GM18868 (cell line): ENCODE measurements around the gene MRPS34.

Source experiments
- ATAC-seq: cut with Tn5 transposase; IDR thresholded peaks from one replicate; pipeline ENCODE4 v1.9.1; 2021; ENCODE audit warnings: mild to moderate bottlenecking, moderate library complexity; ENCODE audit not compliant: unreplicated experiment

MRPS34 gene

GRCh38 chr16:1782408-1783264 lies 9.7 kb upstream of the MRPS34 start, which contains the start of the genes NUBP2 and SPSB3:
Gene NUBP2, plus strand, starts transcription at chr16:1782960. Its CDS starts 61 bp downstream, at chr16:1783021.
Gene SPSB3, minus strand, starts transcription at chr16:1782571. Its CDS starts 1,088 bp downstream, at chr16:1781483.
- ATAC-seq: peak; percentile 84

- ATAC-seq: peak; percentile 4
These were observed 8.9 kb upstream of the MRPS34 start for GRCh38 chr16:1781758-1782407.

- no peak for ATAC-seq
These were observed 8.3 kb upstream of the MRPS34 start for GRCh38 chr16:1781254-1781653.

GRCh38 chr16:1780677-1781072 lies 7.7 kb upstream of the MRPS34 start:
- no peak for ATAC-seq

GRCh38 chr16:1779741-1780676 lies 7.1 kb upstream of the MRPS34 start:
- no peak for ATAC-seq

GRCh38 chr16:1779234-1779701 lies 6.3 kb upstream of the MRPS34 start:
- no peak for ATAC-seq

- no peak for ATAC-seq
These were observed 5.6 kb upstream of the MRPS34 start for GRCh38 chr16:1778200-1779179.

- no peak for ATAC-seq
These were observed 4.7 kb upstream of the MRPS34 start for GRCh38 chr16:1777375-1778199.

- no peak for ATAC-seq
These were observed 4.0 kb upstream of the MRPS34 start for GRCh38 chr16:1776991-1777374.

- no peak for ATAC-seq
These were observed 3.7 kb upstream of the MRPS34 start for GRCh38 chr16:1776672-1776955.

- no peak for ATAC-seq
These were observed 3.1 kb upstream of the MRPS34 start for GRCh38 chr16:1775846-1776671.

- no peak for ATAC-seq
These were observed 2.3 kb upstream of the MRPS34 start for GRCh38 chr16:1775006-1775845.

GRCh38 chr16:1774448-1774780 lies 1.5 kb upstream of the MRPS34 start:
- no peak for ATAC-seq

GRCh38 chr16:1773703-1774447 lies 941 bp upstream of the MRPS34 start:
- ATAC-seq: no peak

- ATAC-seq: peak; percentile 15
These were observed 499 bp downstream of the MRPS34 start, which contains the start of gene EME2 for GRCh38 chr16:1772362-1772907. Gene EME2, plus strand, starts transcription at chr16:1772810. Its CDS starts 418 bp downstream, at chr16:1773228.

- ATAC-seq: no peak
These were observed 1.0 kb downstream of the MRPS34 start for GRCh38 chr16:1771864-1772361.
